ENCODE measurements around the gene RAB42. TPM values are rescaled to one million over a fixed set of nuclear protein-coding genes. Genes with fewer than 3 reads are reported as not detected.

Gene RAB42
- total and polyA plus RNA-seq, 9 of the 15 experiments (the other 6 are each of a cell fraction or from before 2014, with no cell fraction given), result 0.07 to 0.14 (median 0.12) TPM; not detected in 6

DNA sequence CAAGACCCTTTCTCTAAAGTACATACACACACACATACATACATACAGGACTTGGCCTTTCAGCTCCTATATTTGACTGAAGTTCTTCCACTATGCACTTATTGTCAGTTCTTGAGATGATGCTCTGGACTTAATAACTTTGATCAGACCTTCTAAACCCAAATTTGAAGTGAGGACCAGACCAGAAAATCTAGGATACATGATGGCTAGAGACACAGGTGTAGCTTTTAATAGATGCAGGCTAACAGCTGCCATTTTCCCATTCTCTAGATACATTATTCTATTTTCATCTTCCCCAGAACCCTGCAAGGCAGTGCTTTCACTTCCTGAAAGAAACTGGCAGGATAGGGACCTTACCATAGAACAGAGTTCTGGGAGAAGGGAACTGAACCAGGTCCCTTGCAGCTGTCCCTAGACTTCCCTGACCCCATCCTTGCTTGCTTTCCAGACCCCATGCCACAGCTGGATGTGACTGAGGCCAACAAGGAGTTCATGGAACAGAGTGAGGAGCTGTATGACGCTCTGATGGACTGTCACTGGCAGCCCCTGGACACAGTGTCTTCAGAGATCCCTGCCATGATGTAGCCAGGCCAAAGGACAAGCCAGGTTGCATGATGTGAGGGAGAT, 14.9 kb upstream of the RAB42 start:
- DNase-seq (ENCODE audit: extremely low read depth in 1 of 4, low spot score in 3 of 4) (peak in 3 of 4 experiments; percentile 31 to 59 (median 49)), FAIRE-seq (peak; percentile 6), ATAC-seq (peak; percentile 6)
- CTCF ChIA-PET (ENCODE audit: low intra/inter-chr PET ratio), result interaction anchor here (0.7 kb wide), 1 partner anchor 63 kb away, joined by 3 read pairs; no protein-coding TSS in a partner anchor
- H3K36me3 ChIP-seq (ENCODE audit: control insufficient read depth, insufficient read depth, low read length), result peaks cover 66% of the 10 kb centered on the region
- BruUV-seq (replicated peaks), result no TSS peak
- H4K20me1 ChIP-seq (replicated peaks; ENCODE audit: control insufficient read depth, insufficient read depth, low read length), result peaks cover 33% of the 10 kb centered on the region
- H3K27me3 ChIP-seq (ENCODE audit: control insufficient read depth in 2 of 2, insufficient read depth in 2 of 2, low read length in 2 of 2), result no peaks in the 10 kb centered on the region
- intact Hi-C loops (cut with micrococcal nuclease), result no loop called here
- no peak overlapping the region for H2AFZ ChIP-seq (ENCODE audit: low read depth, low read length)
- 50% methylated on average over 1 of the region's 1 CpG for WGBS (ENCODE audit: insufficient coverage, low coverage, missing lambda C conversion rate)
- H3K4me3 ChIP-seq, result no peak overlapping the region
- no peak overlapping the region for H3K27ac ChIP-seq (ENCODE audit: extremely low read depth, low read depth, low read length)
- in situ Hi-C loops (cut with MboI), result no loop called here
- H3K4me2 ChIP-seq (ENCODE audit: insufficient read depth, low read length), result no peak overlapping the region
- H3K9me1 ChIP-seq (ENCODE audit: control insufficient read depth, insufficient read depth, low read length), result peaks cover 11% of the 10 kb centered on the region
- POLR2A ChIA-PET, result interaction anchor here (0.6 to 7.5 kb wide), 7 partner anchors 8 to 344 kb away, joined by 3 to 201 read pairs (median 7); partner anchors contain the start of genes DNAJC8, RCC1 and TRNAU1AP
- H3K9me3 ChIP-seq (replicated peaks; ENCODE audit: control insufficient read depth, insufficient read depth, low read depth, low read length), result no peaks in the 10 kb centered on the region
- H3K9ac ChIP-seq (ENCODE audit: insufficient read depth in 1 of 2, low read depth in 2 of 2, low read length in 2 of 2), result no peak overlapping the region
- H3K79me2 ChIP-seq (ENCODE audit: control insufficient read depth, insufficient read depth, low read length), result peaks cover 37% of the 10 kb centered on the region
- peaks cover 14 to 16% of the 10 kb centered on the region in 2 experiments; a peak in 3 of 5 replicates for H3K4me1 ChIP-seq (replicated peaks in 1 of 2; ENCODE audit: control insufficient read depth in 2 of 2, insufficient read depth in 2 of 2, low read length in 2 of 2)
- no peak for TF ChIP-seq ZNF146 (CRISPR knock-in tag; IDR thresholded peaks at IDR 0.05; ENCODE audit: unreplicated experiment)
- TF ChIP-seq POLR2A (conservative IDR thresholded peaks at IDR 0.05), result peak; percentile 79
- TF ChIP-seq, protein P1, sequence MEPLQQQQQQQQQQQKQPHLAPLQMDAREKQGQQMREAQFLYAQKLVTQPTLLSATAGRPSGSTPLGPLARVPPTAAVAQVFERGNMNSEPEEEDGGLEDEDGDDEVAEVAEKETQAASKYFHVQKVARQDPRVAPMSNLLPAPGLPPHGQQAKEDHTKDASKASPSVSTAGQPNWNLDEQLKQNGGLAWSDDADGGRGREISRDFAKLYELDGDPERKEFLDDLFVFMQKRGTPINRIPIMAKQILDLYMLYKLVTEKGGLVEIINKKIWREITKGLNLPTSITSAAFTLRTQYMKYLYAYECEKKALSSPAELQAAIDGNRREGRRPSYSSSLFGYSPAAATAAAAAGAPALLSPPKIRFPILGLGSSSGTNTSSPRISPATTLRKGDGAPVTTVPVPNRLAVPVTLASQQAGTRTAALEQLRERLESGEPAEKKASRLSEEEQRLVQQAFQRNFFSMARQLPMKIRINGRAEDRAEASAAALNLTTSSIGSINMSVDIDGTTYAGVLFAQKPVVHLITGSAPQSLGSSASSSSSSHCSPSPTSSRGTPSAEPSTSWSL (CRISPR knock-in tag; IDR thresholded peaks at IDR 0.05; ENCODE audit: borderline replicate concordance), result no peak
- no peak for TF ChIP-seq ZNF766 (CRISPR knock-in tag; conservative IDR thresholded peaks at IDR 0.05)
- 0 out of 2 replicates have a peak, but pooled peaks have one; percentile 5 for TF ChIP-seq NCOR1 (IDR thresholded peaks at IDR 0.05)
- TF ChIP-seq PML (IDR thresholded peaks at IDR 0.05; ENCODE audit: low read length), result peak; percentile 55; the same call in 1 of the 2 replicates
- peak; percentile 29 for TF ChIP-seq FUS (optimal IDR thresholded peaks at IDR 0.05; ENCODE audit: low read depth, low read length)
- peak; percentile 72 for TF ChIP-seq KDM5B (IDR thresholded peaks at IDR 0.05; ENCODE audit: insufficient replicate concordance, low read depth, low read length)
- TF ChIP-seq SUPT5H (IDR thresholded peaks at IDR 0.05), result peak; percentile 73
- TF ChIP-seq POLR2AphosphoS2 (IDR thresholded peaks at IDR 0.05; ENCODE audit: low read length), result peak; percentile 93; the same call in 1 of the 2 replicates
- TF ChIP-seq C11orf30 (IDR thresholded peaks at IDR 0.05; ENCODE audit: low read depth), result no peak
- no peak for TF ChIP-seq HMG20B (CRISPR knock-in tag; IDR thresholded peaks at IDR 0.05)
- TF ChIP-seq RNF2 (IDR thresholded peaks at IDR 0.05), result peak; percentile 24; the same call in 1 of the 2 replicates
- TF ChIP-seq, protein P2, sequence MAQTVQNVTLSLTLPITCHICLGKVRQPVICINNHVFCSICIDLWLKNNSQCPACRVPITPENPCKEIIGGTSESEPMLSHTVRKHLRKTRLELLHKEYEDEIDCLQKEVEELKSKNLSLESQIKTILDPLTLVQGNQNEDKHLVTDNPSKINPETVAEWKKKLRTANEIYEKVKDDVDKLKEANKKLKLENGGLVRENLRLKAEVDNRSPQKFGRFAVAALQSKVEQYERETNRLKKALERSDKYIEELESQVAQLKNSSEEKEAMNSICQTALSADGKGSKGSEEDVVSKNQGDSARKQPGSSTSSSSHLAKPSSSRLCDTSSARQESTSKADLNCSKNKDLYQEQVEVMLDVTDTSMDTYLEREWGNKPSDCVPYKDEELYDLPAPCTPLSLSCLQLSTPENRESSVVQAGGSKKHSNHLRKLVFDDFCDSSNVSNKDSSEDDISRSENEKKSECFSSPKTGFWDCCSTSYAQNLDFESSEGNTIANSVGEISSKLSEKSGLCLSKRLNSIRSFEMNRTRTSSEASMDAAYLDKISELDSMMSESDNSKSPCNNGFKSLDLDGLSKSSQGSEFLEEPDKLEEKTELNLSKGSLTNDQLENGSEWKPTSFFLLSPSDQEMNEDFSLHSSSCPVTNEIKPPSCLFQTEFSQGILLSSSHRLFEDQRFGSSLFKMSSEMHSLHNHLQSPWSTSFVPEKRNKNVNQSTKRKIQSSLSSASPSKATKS (CRISPR knock-in tag; IDR thresholded peaks at IDR 0.05), result 0 out of 2 replicates have a peak, but pooled peaks have one; percentile 39
- TF ChIP-seq SIN3A (IDR thresholded peaks at IDR 0.05; ENCODE audit: borderline replicate concordance in 2 of 2, control insufficient read depth in 1 of 2, low read depth in 2 of 2, low read length in 2 of 2), result 0 out of 4 replicates have a peak, but pooled peaks of 1 of the 2 experiments have one; percentile 37
